Panc1 (cell line): ENCODE measurements around the gene VAC14. TPM values are rescaled to one million over a fixed set of nuclear protein-coding genes. Genes with fewer than 3 reads are reported as not detected.
"Not testable (repeated sequence)": the region's sequence is repeated elsewhere in the genome, so short reads cannot be mapped to it uniquely, and the experiment has no call there.

ENCODE experiments used
- ATAC-seq: fragments of 200-7000 bp; cut with Tn5 transposase; 2 replicates; pipeline ENCODE4 v1.9.1; 2020; ENCODE audit warnings: mild to moderate bottlenecking, moderate library complexity
- BruUV-seq: library from RNA; stranded (reverse); fragments of 400-500 nt; replicated peaks from 2 replicates; lab custom pipeline; 2021; lab: Mats Ljungman, UMichigan
- CTCF ChIA-PET: fragments of 300-600 bp; sonication (Branson Sonifier 250); formaldehyde crosslinking; loops from one replicate; lab custom pipeline; 2022; ENCODE audit warnings: antibody characterized with exemption; lab: Charles Lee
- POLR2A ChIA-PET: fragments of 300-600 bp; sonication (Branson Sonifier 250); formaldehyde crosslinking; loops from one replicate; lab custom pipeline; 2022; ENCODE audit warnings: antibody characterized with exemption; lab: Charles Lee
- DNase-seq: peaks from one replicate; pipeline ENCODE4 v3.0.0-alpha.2; 2010; ENCODE audit warnings: low read depth, low spot score
- H3K27ac ChIP-seq: 2 replicates; pipeline ENCODE4 v1.5.1; 2011; ENCODE audit warnings: mild to moderate bottlenecking, low read length, inconsistent platforms
- H3K27me3 ChIP-seq: fragments of 200-500 bp; sonication (Bioruptor generic); 2 replicates; pipeline ENCODE4 v1.6.0; 2014; ENCODE audit warnings: low read length, inconsistent platforms; ENCODE audit not compliant: control insufficient read depth, insufficient read depth
- H3K36me3 ChIP-seq: fragments of 200-500 bp; sonication (Bioruptor generic); 2 replicates; pipeline ENCODE4 v1.5.1; 2014; ENCODE audit warnings: inconsistent platforms, mild to moderate bottlenecking, low read length, moderate library complexity; ENCODE audit not compliant: control insufficient read depth, insufficient read depth
- H3K4me1 ChIP-seq: 2 replicates; pipeline ENCODE4 v1.5.1; 2011; ENCODE audit warnings: inconsistent platforms, mild to moderate bottlenecking, low read length, moderate library complexity; ENCODE audit not compliant: control insufficient read depth, insufficient read depth
- H3K4me3 ChIP-seq, 2 experiments: 2 replicates each; pipeline ENCODE4 v1.5.1; 2011 to 2012; ENCODE audit warnings: low read depth in 2 of 2, low read length in 2 of 2, mild to moderate bottlenecking in 2 of 2, inconsistent platforms in 1 of 2, moderate library complexity in 1 of 2
- H3K9me3 ChIP-seq: fragments of 200-500 bp; sonication (Bioruptor generic); 2 replicates; pipeline ENCODE4 v1.5.1; 2014; ENCODE audit warnings: low read depth, mild to moderate bottlenecking, inconsistent platforms, low read length, moderate library complexity; ENCODE audit not compliant: control insufficient read depth, insufficient read depth
- POLR2AphosphoS5 ChIP-seq: IDR thresholded peaks from 2 replicates; pipeline ENCODE4 v1.6.1; 2012; ENCODE audit warnings: mild to moderate bottlenecking, low read depth, low read length, moderate library complexity
- SIN3A ChIP-seq: IDR thresholded peaks from 2 replicates; pipeline ENCODE4 v1.6.1; 2012; ENCODE audit warnings: low read depth, mild to moderate bottlenecking, low read length, moderate library complexity, borderline replicate concordance; ENCODE audit not compliant: insufficient read depth
- TCF7L2 ChIP-seq: IDR thresholded peaks from 2 replicates; pipeline ENCODE4 v1.6.1; 2011; ENCODE audit warnings: mild to moderate bottlenecking, low read depth, low read length, inconsistent platforms
- in situ Hi-C: cut with HindIII; loops from 2 replicates; pipeline ENCODE4 v1.10.0; 2016; ENCODE audit warnings: low sequenced_read_pairs, low pct_unique_long_range_greater_than_20kb
- intact Hi-C: fragments of 100-400 bp; cut with micrococcal nuclease; formaldehyde crosslinking; loops from one replicate; pipeline ENCODE4 v1.10.0; 2022; ENCODE audit not compliant: unreplicated experiment
- total RNA-seq: library from RNA; stranded (reverse); gene quantifications from one replicate; pipeline ENCODE4 v1.2.1, GENCODE V29; 2021; ENCODE audit not compliant: unreplicated experiment
- TF ChIP-seq, protein P1 (sequence below), 2 experiments: IDR thresholded peaks; 2 replicates each; pipeline ENCODE4 v1.6.1; 2011 to 2012; ENCODE audit warnings: low read depth in 2 of 2, control low read depth in 1 of 2, low read length in 1 of 2, mild to moderate bottlenecking in 1 of 2, moderate library complexity in 1 of 2; ENCODE audit not compliant: insufficient read depth in 1 of 2
- TF ChIP-seq, protein P2 (sequence below): fragments of 450-650 bp; IDR thresholded peaks from 2 replicates; pipeline ENCODE4 v1.5.1; 2017; ENCODE audit warnings: mild to moderate bottlenecking

VAC14 gene
- total RNA-seq, 1 experiment from 2014 or later, result 37.9 TPM

DNA sequence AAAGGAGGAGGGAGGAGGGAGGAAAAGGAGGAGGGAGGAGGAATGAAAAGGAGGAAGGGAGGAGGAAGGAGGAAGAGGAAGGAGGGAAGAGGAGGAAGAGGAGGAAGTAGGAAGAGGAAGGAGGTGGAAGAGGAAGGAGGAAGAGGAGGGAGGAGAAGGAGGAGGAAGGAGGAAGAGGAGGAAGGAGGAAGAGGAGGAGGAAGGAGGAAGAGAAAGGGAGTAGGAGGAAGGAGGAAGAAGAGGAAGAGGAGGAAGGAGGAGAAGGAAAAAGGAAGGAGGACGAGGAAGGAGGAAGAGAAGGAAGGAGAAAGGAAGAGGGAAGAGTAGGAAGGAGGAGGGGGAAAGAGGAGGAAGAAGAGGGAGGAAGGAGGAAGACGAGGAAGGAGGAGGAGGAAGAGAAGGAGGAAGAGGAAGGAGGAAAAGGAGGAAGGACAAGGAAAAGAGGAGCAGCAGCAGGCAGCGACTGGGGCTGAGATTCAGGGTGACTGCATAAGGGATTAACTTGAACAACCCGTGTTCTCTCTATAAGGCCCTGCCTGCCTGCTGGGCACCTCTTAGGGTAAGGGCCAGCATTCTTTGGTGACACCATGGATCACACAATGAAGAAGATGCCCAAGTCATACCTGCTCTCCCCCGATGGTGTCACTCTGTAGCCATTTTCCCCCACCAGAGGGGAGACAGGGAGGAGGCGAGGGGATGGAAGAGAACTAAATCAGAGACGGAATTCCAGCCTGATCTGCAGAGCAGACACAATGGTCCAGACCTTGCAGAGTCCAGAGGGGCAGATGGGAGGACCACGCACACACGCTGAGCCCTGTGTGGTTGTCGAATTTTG lies 156.0 kb downstream of the VAC14 start:
- intact Hi-C loops (loop anchor here (10.0 kb wide), 1 partner anchor 50 kb away; no protein-coding TSS in a partner anchor), in situ Hi-C loops (no loop called here)
- Histone ChIP-seq H3K36me3 (no peaks in the 10 kb centered on the region), H3K4me1 (no peaks in the 10 kb centered on the region; the same call in 1 of the 2 replicates), H3K27me3 (no peaks in the 10 kb centered on the region), H3K4me3 (no peak overlapping the region), H3K27ac (no peak overlapping the region), H3K9me3 (no peaks in the 10 kb centered on the region)
- ChIA-PET CTCF (no interaction called here), POLR2A (no interaction called here)
- ATAC-seq (no peak; the same call in 1 of the 2 replicates), DNase-seq (no peak)
- TF ChIP-seq TCF7L2 (no peak), SIN3A (no peak), POLR2AphosphoS5 (no peak)
- TF ChIP-seq, protein P1, sequence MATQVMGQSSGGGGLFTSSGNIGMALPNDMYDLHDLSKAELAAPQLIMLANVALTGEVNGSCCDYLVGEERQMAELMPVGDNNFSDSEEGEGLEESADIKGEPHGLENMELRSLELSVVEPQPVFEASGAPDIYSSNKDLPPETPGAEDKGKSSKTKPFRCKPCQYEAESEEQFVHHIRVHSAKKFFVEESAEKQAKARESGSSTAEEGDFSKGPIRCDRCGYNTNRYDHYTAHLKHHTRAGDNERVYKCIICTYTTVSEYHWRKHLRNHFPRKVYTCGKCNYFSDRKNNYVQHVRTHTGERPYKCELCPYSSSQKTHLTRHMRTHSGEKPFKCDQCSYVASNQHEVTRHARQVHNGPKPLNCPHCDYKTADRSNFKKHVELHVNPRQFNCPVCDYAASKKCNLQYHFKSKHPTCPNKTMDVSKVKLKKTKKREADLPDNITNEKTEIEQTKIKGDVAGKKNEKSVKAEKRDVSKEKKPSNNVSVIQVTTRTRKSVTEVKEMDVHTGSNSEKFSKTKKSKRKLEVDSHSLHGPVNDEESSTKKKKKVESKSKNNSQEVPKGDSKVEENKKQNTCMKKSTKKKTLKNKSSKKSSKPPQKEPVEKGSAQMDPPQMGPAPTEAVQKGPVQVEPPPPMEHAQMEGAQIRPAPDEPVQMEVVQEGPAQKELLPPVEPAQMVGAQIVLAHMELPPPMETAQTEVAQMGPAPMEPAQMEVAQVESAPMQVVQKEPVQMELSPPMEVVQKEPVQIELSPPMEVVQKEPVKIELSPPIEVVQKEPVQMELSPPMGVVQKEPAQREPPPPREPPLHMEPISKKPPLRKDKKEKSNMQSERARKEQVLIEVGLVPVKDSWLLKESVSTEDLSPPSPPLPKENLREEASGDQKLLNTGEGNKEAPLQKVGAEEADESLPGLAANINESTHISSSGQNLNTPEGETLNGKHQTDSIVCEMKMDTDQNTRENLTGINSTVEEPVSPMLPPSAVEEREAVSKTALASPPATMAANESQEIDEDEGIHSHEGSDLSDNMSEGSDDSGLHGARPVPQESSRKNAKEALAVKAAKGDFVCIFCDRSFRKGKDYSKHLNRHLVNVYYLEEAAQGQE (IDR thresholded peaks at IDR 0.05; ENCODE audit: insufficient read depth in 1 of 2, low read depth in 2 of 2, low read length in 1 of 2), result no peak
- TF ChIP-seq, protein P2, sequence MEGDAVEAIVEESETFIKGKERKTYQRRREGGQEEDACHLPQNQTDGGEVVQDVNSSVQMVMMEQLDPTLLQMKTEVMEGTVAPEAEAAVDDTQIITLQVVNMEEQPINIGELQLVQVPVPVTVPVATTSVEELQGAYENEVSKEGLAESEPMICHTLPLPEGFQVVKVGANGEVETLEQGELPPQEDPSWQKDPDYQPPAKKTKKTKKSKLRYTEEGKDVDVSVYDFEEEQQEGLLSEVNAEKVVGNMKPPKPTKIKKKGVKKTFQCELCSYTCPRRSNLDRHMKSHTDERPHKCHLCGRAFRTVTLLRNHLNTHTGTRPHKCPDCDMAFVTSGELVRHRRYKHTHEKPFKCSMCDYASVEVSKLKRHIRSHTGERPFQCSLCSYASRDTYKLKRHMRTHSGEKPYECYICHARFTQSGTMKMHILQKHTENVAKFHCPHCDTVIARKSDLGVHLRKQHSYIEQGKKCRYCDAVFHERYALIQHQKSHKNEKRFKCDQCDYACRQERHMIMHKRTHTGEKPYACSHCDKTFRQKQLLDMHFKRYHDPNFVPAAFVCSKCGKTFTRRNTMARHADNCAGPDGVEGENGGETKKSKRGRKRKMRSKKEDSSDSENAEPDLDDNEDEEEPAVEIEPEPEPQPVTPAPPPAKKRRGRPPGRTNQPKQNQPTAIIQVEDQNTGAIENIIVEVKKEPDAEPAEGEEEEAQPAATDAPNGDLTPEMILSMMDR, result no peak
- no TSS peak for BruUV-seq

DNA sequence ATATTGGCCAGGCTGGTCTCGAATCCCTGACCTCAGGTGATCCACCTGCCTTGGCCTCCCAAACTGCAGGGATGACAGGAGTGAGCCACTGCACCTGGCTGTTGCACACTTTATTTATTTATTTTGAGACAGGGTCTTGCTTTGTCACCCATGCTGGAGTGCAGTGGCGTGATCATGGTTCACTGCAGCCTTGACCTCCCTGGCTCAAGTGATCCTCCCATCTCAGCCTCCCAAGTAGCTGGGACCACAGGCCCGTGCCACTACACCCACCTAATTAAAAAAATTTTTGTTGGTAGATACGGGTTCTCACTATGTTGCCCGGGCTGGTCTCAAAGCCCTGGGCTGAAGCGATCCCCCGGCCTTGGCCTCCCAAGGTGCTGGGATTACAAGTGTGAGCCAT lies 157.7 kb downstream of the VAC14 start:
- H3K4me1 ChIP-seq, in situ Hi-C loops, BruUV-seq, CTCF ChIA-PET, H3K27ac ChIP-seq, H3K27me3 ChIP-seq, POLR2A ChIA-PET, ATAC-seq, H3K4me3 ChIP-seq, H3K9me3 ChIP-seq, H3K36me3 ChIP-seq, DNase-seq: not testable (repeated sequence)
- intact Hi-C loops, result loop anchor here (10.0 kb wide), 1 partner anchor 48 kb away; no protein-coding TSS in a partner anchor

DNA sequence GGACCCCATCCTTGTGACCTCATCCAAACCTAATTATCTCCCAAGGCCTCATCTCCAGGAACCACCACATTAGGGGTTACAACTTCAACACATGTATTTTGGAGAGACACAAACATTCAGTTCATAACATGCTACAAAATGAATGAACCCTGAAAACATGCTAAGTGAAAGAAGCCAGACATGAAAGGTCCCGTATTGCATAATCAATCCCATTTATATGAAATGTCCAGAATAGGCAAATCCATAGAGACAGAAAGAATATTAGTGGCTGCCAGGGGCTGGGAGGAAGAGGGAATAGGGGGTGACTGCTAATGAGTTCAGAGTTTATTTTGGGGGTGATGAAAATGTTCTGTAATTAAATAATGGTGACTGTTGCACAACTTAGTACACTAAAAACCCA lies 158.3 kb downstream of the VAC14 start:
- intact Hi-C loops, result loop anchor here (10.0 kb wide), 1 partner anchor 48 kb away; no protein-coding TSS in a partner anchor
- Histone ChIP-seq H3K4me3 (no peak overlapping the region), H3K27me3 (no peaks in the 10 kb centered on the region), H3K27ac (no peak overlapping the region), H3K36me3 (no peaks in the 10 kb centered on the region), H3K4me1 (no peaks in the 10 kb centered on the region), H3K9me3 (no peaks in the 10 kb centered on the region)
- TF ChIP-seq, protein P1 (IDR thresholded peaks at IDR 0.05; ENCODE audit: insufficient read depth in 1 of 2, low read depth in 2 of 2, low read length in 1 of 2), result no peak
- TF ChIP-seq POLR2AphosphoS5 (no peak), SIN3A (no peak), TCF7L2 (no peak)
- no peak for ATAC-seq
- no TSS peak for BruUV-seq
- CTCF ChIA-PET, result no interaction called here
- DNase-seq, result no peak
- POLR2A ChIA-PET, result no interaction called here
- in situ Hi-C loops, result no loop called here
